Posterior cingulate gyrus (tissue), 11 donors: ENCODE measurements around the gene CHD9NB.

ENCODE experiments used
- DNase-seq, 10 donors: peaks; one replicate each; pipeline versions ENCODE4 v3.0.0 to v3.0.0-alpha.2; 2020 to 2021; ENCODE audit warnings: mixed read lengths in 3 of 10
- intact Hi-C: fragments of 100-400 bp; cut with DNase I; formaldehyde crosslinking; loops from one replicate; pipeline ENCODE4 v1.15.1; 2023

Gene CHD9NB

GRCh38 chr16:53052519-53053501 lies at the start of gene CHD9NB:
TSS of gene CHD9NB (minus strand) at chr16:53052897. CDS start at chr16:53044158, 8,739 bp downstream.
- DNase-seq = no peak
- intact Hi-C loops = loop anchor here (10.0 kb wide), 1 partner anchor 382 kb away; the partner anchor contains the start of gene RBL2

DNA sequence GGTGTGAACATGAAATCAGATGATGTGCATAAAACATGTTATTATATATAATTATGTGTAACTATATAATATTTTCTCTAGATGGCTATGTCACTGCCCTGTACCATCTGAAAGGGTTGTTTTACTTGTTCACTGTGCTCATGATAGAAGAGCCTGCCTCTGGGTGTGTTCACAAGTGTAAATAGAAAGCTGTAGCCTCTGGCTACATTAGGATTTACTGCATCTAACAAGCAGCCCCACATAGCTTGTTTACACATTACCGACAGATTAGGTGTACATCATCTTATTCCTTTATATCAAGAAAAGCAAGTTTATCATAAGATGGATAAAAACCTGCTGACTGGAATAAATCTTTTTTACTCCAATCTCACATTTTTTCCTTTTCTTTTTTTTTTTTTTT lies 48.2 kb upstream of the CHD9NB start:
- no peak for DNase-seq
- intact Hi-C loops = loop anchor here (2.0 kb wide), 1 partner anchor 28 kb away; no protein-coding TSS in a partner anchor

DNA sequence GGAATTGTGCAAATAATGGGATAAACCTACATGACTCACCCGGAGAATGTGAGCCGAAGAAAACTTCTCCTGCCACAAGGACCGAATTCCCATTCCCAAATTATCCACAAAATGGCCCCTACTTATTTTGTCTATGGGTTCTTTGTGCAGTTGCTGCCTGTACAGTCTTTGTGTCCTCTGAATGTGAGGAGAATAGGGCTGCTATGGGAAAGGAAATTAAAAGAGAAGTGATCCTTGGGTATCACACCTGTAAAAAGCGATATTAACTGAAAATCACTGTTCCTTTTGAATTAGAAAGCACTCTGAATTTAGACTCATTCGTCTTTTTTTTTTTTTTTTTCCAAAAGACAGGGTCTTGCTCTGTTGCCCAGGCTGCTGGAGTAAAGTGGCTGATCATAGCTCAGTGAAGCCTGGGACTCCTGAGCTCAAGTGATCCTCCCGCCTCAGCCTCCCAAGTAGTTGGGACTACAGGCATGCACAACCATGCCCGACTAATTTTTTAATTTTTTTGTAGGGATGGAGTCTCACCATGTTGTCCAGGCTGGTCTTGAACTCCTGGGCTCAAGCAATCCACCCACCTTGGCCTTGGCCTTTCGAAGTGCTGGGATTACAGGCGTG lies 47.5 kb upstream of the CHD9NB start:
- DNase-seq = peak in 1 of 10 donors; percentile 9
- intact Hi-C loops = loop anchor here (2.0 kb wide), 1 partner anchor 29 kb away; no protein-coding TSS in a partner anchor

DNA sequence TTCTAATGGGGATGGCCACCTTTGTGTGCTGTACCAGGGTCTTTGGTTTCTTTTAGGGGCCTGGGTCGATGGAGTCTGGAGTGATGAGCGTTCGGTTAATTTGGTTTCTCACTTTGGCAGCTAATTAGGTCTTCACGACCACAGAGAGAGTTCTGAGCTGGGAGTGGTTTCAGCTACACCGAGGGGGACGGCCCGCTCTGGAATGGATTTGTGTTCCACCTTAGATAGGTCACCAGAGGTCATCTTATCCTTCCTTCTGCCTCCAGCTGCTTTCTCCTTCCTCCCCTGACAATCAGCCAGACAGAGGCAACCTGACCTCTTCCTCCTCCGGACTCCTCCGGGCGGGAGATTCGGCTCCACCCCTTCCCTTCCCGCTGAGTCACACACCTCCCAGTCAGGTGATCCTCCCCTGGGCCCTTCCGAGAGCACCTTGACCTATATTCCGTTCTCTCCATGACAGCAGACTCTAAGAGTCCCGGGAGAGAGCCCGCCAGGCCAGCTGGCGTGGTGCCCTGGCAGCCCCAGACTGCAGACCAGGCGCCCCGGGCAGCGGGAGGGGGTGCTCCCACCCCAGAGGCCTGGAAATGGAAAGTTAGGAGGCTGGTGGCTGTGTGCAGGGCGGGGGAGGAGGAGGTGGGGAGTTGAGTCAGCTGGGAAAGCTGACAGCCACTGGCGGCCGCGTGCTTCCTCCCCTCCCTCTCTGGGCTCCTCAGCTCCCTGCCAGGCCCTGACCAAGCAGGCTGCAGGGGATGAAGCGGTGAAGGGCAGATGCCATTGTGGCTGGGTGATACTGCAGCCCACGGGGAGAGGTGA lies 46.8 kb upstream of the CHD9NB start:
- intact Hi-C loops = loop anchor here (2.0 kb wide), 1 partner anchor 29 kb away; no protein-coding TSS in a partner anchor
- DNase-seq = peak; percentile 76 to 98 (median 86)

GRCh38 chr16:53098526-53099317 lies 46.0 kb upstream of the CHD9NB start:
- intact Hi-C loops = no loop called here
- DNase-seq = peak; percentile 50 to 95 (median 64)

GRCh38 chr16:53097190-53097589 lies 44.5 kb upstream of the CHD9NB start:
- intact Hi-C loops = no loop called here
- no peak for DNase-seq

- DNase-seq = peak in 2 of 10 donors; percentile 22 to 87
- intact Hi-C loops = loop anchor here (5.0 kb wide), 1 partner anchor 37 kb away; no protein-coding TSS in a partner anchor
These were observed 41.4 kb upstream of the CHD9NB start for GRCh38 chr16:53094013-53094630.

DNA sequence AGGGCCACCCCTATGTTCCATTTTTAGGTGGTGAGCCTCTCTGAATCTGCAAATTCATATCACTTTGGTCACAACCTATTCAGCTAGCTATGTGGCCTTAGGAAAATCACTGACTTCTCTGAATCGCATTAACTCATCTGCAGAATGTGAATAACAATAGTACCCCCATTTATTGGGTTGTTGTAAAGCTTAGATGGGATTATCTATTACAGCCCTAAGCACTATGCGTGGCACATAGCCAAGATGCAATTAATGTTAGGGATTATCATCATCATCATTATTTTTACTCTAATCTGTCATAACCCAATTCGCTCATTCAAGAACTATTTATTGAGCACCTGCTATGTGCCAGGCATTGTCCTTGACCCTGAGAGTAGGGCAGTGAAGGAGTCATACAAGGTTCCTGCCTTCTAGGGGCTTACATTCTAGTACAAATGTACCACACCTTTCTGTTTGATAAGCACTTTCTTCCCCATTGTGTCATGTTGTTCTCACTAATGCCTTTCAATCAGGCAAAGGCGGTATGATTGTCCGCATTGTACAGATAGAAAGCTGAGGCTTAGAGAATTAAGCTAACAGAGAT lies 40.6 kb upstream of the CHD9NB start:
- peak in 1 of 10 donors; percentile 1 for DNase-seq
- intact Hi-C loops = loop anchor here (5.0 kb wide), 1 partner anchor 36 kb away; no protein-coding TSS in a partner anchor

GRCh38 chr16:53092284-53092683 lies 39.6 kb upstream of the CHD9NB start:
- peak in 1 of 10 donors; percentile 67 for DNase-seq
- intact Hi-C loops = loop anchor here (5.0 kb wide), 1 partner anchor 35 kb away; no protein-coding TSS in a partner anchor

DNA sequence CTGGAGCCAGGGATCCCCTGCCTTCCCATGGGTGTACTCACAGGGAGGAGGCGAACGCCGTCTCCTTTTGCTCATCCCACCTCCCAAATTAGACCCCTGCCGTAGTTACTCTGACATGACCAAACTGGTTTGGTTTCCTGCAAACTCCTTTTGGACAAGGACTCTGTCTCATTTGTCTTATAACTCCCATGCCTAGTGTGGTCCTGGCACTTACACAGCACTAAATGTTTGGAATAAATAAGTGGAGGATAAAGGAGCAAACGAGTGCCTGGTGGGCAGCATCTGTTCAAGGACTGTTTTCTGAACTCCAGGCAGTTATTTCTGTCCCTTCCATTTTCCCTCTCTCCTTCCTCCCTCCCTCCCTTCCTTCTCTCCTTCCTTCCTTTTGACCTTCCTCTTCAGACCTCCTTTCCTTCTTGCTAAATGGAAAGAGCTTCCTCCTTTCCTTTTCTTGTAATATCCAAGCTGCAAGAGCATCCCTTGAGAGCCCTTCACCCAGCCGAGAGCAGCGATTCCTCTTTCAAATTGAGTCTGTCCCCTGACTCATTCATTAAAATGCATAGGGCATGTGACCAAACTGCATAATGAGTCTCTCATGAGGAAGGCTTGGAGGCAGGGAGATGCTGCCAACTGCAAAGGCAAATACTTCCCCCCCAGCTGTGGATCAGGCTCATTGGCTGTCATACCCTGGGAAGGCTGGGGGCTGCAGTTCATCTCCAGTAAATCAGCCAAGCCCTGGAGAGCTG lies 38.9 kb upstream of the CHD9NB start:
- peak; percentile 68 to 96 (median 74) for DNase-seq
- intact Hi-C loops = loop anchor here (2.0 to 5.0 kb wide), 2 partner anchors 34 to 39 kb away; no protein-coding TSS in a partner anchor

- intact Hi-C loops = loop anchor here (2.0 to 5.0 kb wide), 2 partner anchors 34 to 40 kb away; no protein-coding TSS in a partner anchor
- DNase-seq = peak; percentile 73 to 97 (median 80)
These were observed 38.1 kb upstream of the CHD9NB start for GRCh38 chr16:53090591-53091411.

DNA sequence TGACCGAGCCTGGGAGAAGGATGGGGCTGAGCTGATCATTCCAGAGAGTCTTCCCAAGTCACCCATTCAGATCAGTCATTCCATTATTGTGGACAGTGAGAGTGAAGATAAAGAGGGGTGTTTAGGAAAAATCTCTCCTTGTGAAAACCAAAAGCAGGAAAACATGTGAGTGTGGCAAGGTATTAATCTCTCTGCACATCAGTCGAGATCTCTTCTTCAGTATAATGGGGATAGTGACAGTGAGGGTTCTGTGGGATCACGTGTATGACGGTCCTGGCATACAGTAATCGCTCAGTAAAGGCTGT lies 37.5 kb upstream of the CHD9NB start:
- intact Hi-C loops = loop anchor here (2.0 to 5.0 kb wide), 2 partner anchors 33 to 41 kb away; no protein-coding TSS in a partner anchor
- DNase-seq = no peak

GRCh38 chr16:53089434-53090285 lies 37.0 kb upstream of the CHD9NB start:
- intact Hi-C loops = loop anchor here (2.0 to 10.0 kb wide), 3 partner anchors 32 to 115 kb away; no protein-coding TSS in a partner anchor
- peak in 1 of 10 donors; percentile 78 for DNase-seq

DNA sequence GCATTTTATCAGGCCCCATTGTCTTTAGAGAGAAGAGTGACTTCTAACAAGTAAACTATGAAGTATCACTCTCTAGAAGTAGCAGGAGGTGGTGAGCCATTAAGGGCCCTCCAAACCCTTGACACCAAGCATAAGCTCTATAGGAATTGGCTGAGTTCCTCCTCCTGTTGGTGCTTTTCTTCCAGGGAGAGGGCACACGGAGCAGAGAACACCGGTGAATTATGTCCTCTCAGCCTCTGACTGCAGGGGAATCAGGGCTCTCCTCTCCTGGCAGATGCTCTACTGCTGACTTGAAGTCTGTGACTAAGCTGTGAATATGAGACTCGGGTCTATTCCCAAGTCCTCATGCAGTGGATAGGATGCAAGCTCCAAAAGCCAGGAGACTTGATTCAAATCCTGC lies 34.4 kb upstream of the CHD9NB start:
- peak in 1 of 10 donors; percentile 29 for DNase-seq
- intact Hi-C loops = loop anchor here (10.0 kb wide), 1 partner anchor 118 kb away; no protein-coding TSS in a partner anchor

- intact Hi-C loops = loop anchor here (10.0 kb wide), 1 partner anchor 119 kb away; no protein-coding TSS in a partner anchor
- peak in 1 of 10 donors; percentile 9 for DNase-seq
These were observed 33.3 kb upstream of the CHD9NB start for GRCh38 chr16:53085931-53086421.
